Stimulated activated CD8-positive, alpha-beta memory T cell treated with anti-CD3 and anti-CD28 coated beads, Interleukin-4, amount 100 ng/mL, for 48 hours (primary cell): ENCODE measurements around the gene YTHDF1.
"Not testable (repeated sequence)": the region's sequence is repeated elsewhere in the genome, so short reads cannot be mapped to it uniquely, and the experiment has no call there.

Experiments
- DNase-seq: peaks from one replicate; pipeline ENCODE4 v3.0.0-alpha.2; 2020

The YTHDF1 gene

GRCh38 chr20:63226042-63226943 is 10.4 kb upstream of the YTHDF1 start:
- no peak for DNase-seq

- no peak for DNase-seq
Measured at GRCh38 chr20:63225082-63225454, 9.1 kb upstream of the YTHDF1 start.

GRCh38 chr20:63224412-63225081 is 8.6 kb upstream of the YTHDF1 start:
- no peak for DNase-seq

- DNase-seq = no peak
Measured at GRCh38 chr20:63223826-63224207, 7.9 kb upstream of the YTHDF1 start.

GRCh38 chr20:63223121-63223825 is 7.3 kb upstream of the YTHDF1 start:
- DNase-seq = peak; percentile 66

GRCh38 chr20:63222541-63222940 is 6.6 kb upstream of the YTHDF1 start:
- DNase-seq = no peak

GRCh38 chr20:63221400-63222053 is 5.6 kb upstream of the YTHDF1 start:
- not testable (repeated sequence) for DNase-seq

- DNase-seq = no peak
Measured at GRCh38 chr20:63220696-63221399, 4.9 kb upstream of the YTHDF1 start.

GRCh38 chr20:63219866-63220521 is 4.1 kb upstream of the YTHDF1 start:
- DNase-seq = no peak

- DNase-seq = no peak
Measured at GRCh38 chr20:63219447-63219821, 3.5 kb upstream of the YTHDF1 start.

- no peak for DNase-seq
Measured at GRCh38 chr20:63218701-63219446, 2.9 kb upstream of the YTHDF1 start.

GRCh38 chr20:63217706-63218105 is 1.8 kb upstream of the YTHDF1 start:
- DNase-seq = no peak

- DNase-seq = no peak
Measured at GRCh38 chr20:63216849-63217471, 1.0 kb upstream of the YTHDF1 start.

- DNase-seq = peak; percentile 43
Measured at GRCh38 chr20:63215101-63216040, 560 bp downstream of the YTHDF1 start.

- DNase-seq = no peak
Measured at GRCh38 chr20:63214514-63214913, 1.4 kb downstream of the YTHDF1 start.

GRCh38 chr20:63212792-63213191 is 3.1 kb downstream of the YTHDF1 start:
- DNase-seq = no peak

GRCh38 chr20:63212393-63212730 is 3.6 kb downstream of the YTHDF1 start:
- no peak for DNase-seq

GRCh38 chr20:63210011-63210605 is 5.8 kb downstream of the YTHDF1 start:
- no peak for DNase-seq

GRCh38 chr20:63208346-63208909 is 7.5 kb downstream of the YTHDF1 start:
- DNase-seq = no peak
